Liver (tissue), 9 donors: ENCODE results near the gene HIVEP3. TPM values are rescaled to one million over a fixed set of nuclear protein-coding genes. Genes with fewer than 3 reads are reported as not detected.

ENCODE experiments used
- DNase-seq: peaks from one replicate; pipeline ENCODE4 v3.0.0-alpha.2; 2017; ENCODE audit warnings: low spot score
- H3K27ac ChIP-seq, 2 donors: one replicate each; pipeline ENCODE4 v1.7.0; 2013; ENCODE audit warnings: inconsistent platforms in 2 of 2, low read length in 2 of 2, control low read depth in 1 of 2, low read depth in 1 of 2, mild to moderate bottlenecking in 1 of 2
- H3K27me3 ChIP-seq, 4 donors: one replicate each; pipeline versions ENCODE4 v1.6.1 to v1.7.0; 2013; ENCODE audit warnings: low read length in 3 of 4, inconsistent platforms in 1 of 4, mild to moderate bottlenecking in 1 of 4, moderate library complexity in 1 of 4; ENCODE audit not compliant: control insufficient read depth in 4 of 4, insufficient read depth in 4 of 4
- H3K36me3 ChIP-seq, 4 donors: one replicate each; pipeline versions ENCODE4 v1.6.1 to v1.7.0; 2013; ENCODE audit warnings: low read length in 3 of 4, mild to moderate bottlenecking in 3 of 4, low read depth in 1 of 4, moderate library complexity in 1 of 4; ENCODE audit not compliant: control insufficient read depth in 4 of 4, insufficient read depth in 3 of 4
- H3K4me1 ChIP-seq, 4 donors: one replicate each; pipeline versions ENCODE4 v1.6.1 to v1.7.0; 2013; ENCODE audit warnings: low read length in 3 of 4, mild to moderate bottlenecking in 3 of 4, moderate library complexity in 1 of 4; ENCODE audit not compliant: control insufficient read depth in 4 of 4, insufficient read depth in 4 of 4
- H3K4me3 ChIP-seq, 3 donors: one replicate each; pipeline versions ENCODE4 v1.6.1 to v1.7.0; 2013; ENCODE audit warnings: low read length in 3 of 3, control low read depth in 1 of 3, low read depth in 1 of 3, mild to moderate bottlenecking in 1 of 3
- H3K9ac ChIP-seq, 2 donors: one replicate each; pipeline ENCODE4 v1.7.0; 2013; ENCODE audit warnings: low read length in 2 of 2, mild to moderate bottlenecking in 2 of 2, moderate library complexity in 2 of 2, control low read depth in 1 of 2, low read depth in 1 of 2
- H3K9me3 ChIP-seq, 4 donors: one replicate each; pipeline versions ENCODE4 v1.6.1 to v1.7.0; 2013; ENCODE audit warnings: low read length in 3 of 4; ENCODE audit not compliant: control insufficient read depth in 4 of 4
- CTCF ChIP-seq: fragments of 150-350 bp; IDR thresholded peaks from 2 replicates; pipeline ENCODE4 v1.5.1; 2017; ENCODE audit warnings: improper control_type of control experiment, low read depth, low read length; ENCODE audit not compliant: missing input control
- EGR1 ChIP-seq, 2 donors: IDR thresholded peaks; 2 replicates each; pipeline ENCODE4 v1.6.1; 2016 to 2018; ENCODE audit warnings: antibody characterized with exemption in 2 of 2, low read depth in 2 of 2
- FOXA1 ChIP-seq: IDR thresholded peaks from 2 replicates; pipeline ENCODE4 v1.6.1; 2016; ENCODE audit warnings: antibody characterized with exemption
- FOXA2 ChIP-seq: IDR thresholded peaks from 2 replicates; pipeline ENCODE4 v1.6.1; 2016; ENCODE audit warnings: antibody characterized with exemption
- HNF4A ChIP-seq, 2 donors: conservative IDR thresholded peaks; 2 replicates each; pipeline ENCODE4 v1.6.1; 2016; ENCODE audit warnings: antibody characterized with exemption in 2 of 2, mild to moderate bottlenecking in 2 of 2
- HNF4G ChIP-seq: IDR thresholded peaks from 2 replicates; pipeline ENCODE4 v1.6.1; 2016; ENCODE audit warnings: antibody characterized with exemption
- JUND ChIP-seq, 2 donors: IDR thresholded peaks; 2 replicates each; pipeline ENCODE4 v1.6.1; 2016; ENCODE audit warnings: antibody characterized with exemption in 2 of 2
- MAX ChIP-seq: IDR thresholded peaks from 2 replicates; pipeline ENCODE4 v1.6.1; 2016; ENCODE audit warnings: antibody characterized with exemption
- NR2F2 ChIP-seq: IDR thresholded peaks from 2 replicates; pipeline ENCODE4 v1.6.1; 2016; ENCODE audit warnings: antibody characterized with exemption
- RAD21 ChIP-seq, 2 donors: IDR thresholded peaks; 2 replicates each; pipeline ENCODE4 v1.6.1; 2016; ENCODE audit warnings: antibody characterized with exemption in 2 of 2, mild to moderate bottlenecking in 2 of 2
- REST ChIP-seq: IDR thresholded peaks from 2 replicates; pipeline ENCODE4 v1.6.1; 2016; ENCODE audit warnings: antibody characterized with exemption, mild to moderate bottlenecking
- RXRA ChIP-seq, 2 donors: IDR thresholded peaks; 2 replicates each; pipeline ENCODE4 v1.6.1; 2017 to 2018; ENCODE audit warnings: antibody characterized with exemption in 2 of 2, mild to moderate bottlenecking in 1 of 2
- SP1 ChIP-seq: IDR thresholded peaks from 2 replicates; pipeline ENCODE4 v1.6.1; 2018; ENCODE audit warnings: antibody characterized with exemption, mild to moderate bottlenecking
- TAF1 ChIP-seq: conservative IDR thresholded peaks from 2 replicates; pipeline ENCODE4 v1.6.1; 2016; ENCODE audit warnings: antibody characterized with exemption, mild to moderate bottlenecking
- YY1 ChIP-seq: IDR thresholded peaks from 2 replicates; pipeline ENCODE4 v1.6.1; 2016; ENCODE audit warnings: antibody characterized with exemption, mild to moderate bottlenecking
- WGBS: extraction: QIAGEN DNeasy Blood & Tissue Kit; methylation state at CpG from one replicate; pipeline ENCODE4 v1.1.7; 2013; 5-methylcytosine and 5-hydroxymethylcytosine counted together
- polyA plus RNA-seq, 2 donors: library from polyadenylated mRNA; stranded (reverse) in 1 of 2; unstranded in 1 of 2; fragments of 200-250 nt in 1 of 2; fragments of >200 nt in 1 of 2; fragmentation: Nextera tagmentation in 1 of 2; extraction: Ambion mirVana in 1 of 2; gene quantifications; one replicate each; pipeline versions ENCODE4 v1.2.1 to v1.2.3, GENCODE V29; 2013 to 2015
- total RNA-seq, 2 donors: library from RNA; depleted of rRNA; stranded (reverse); fragments of >200 nt; gene quantifications; one replicate each; pipeline ENCODE4 v1.2.3, GENCODE V29; 2014
- donor health status: healthy.
- donor health status: healthy.
- donor health status: healthy.
- donor health status: healthy.
- donor health status: healthy.

The HIVEP3 gene
- total and polyA plus RNA-seq, 4 donors: 0.93 to 1.6 (median 1.4) TPM

GRCh38 chr1:41878495-41878894 is 40.2 kb downstream of the HIVEP3 start:
- H3K9ac ChIP-seq: no peak overlapping the region
- no peaks in the 10 kb centered on the region for H3K27me3 ChIP-seq
- H3K4me1 ChIP-seq: no peaks in the 10 kb centered on the region
- H3K27ac ChIP-seq: no peak overlapping the region
- no peaks in the 10 kb centered on the region for H3K36me3 ChIP-seq
- no peak for DNase-seq
- no peaks in the 10 kb centered on the region for H3K9me3 ChIP-seq
- TF ChIP-seq NR2F2 (no peak), HNF4A (conservative IDR thresholded peaks at IDR 0.05) (no peak), FOXA2 (no peak), HNF4G (no peak), SP1 (no peak), FOXA1 (no peak), YY1 (no peak), TAF1 (no peak), CTCF (no peak), RAD21 (IDR thresholded peaks at IDR 0.05) (no peak), REST (no peak), JUND (IDR thresholded peaks at IDR 0.05) (no peak), EGR1 (IDR thresholded peaks at IDR 0.05; ENCODE audit: low read depth in 2 of 2) (no peak), RXRA (IDR thresholded peaks at IDR 0.05) (no peak)
- 97% methylated on average over 1 of the region's 1 CpG for WGBS
- H3K4me3 ChIP-seq: no peak overlapping the region

- Histone ChIP-seq H3K9me3 (no peaks in the 10 kb centered on the region), H3K36me3 (no peaks in the 10 kb centered on the region), H3K27me3 (no peaks in the 10 kb centered on the region), H3K27ac (no peak overlapping the region), H3K4me3 (no peak overlapping the region), H3K4me1 (no peaks in the 10 kb centered on the region), H3K9ac (no peak overlapping the region)
- TF ChIP-seq RXRA (IDR thresholded peaks at IDR 0.05): no peak
- TF ChIP-seq FOXA2: no peak
- no peak for TF ChIP-seq MAX
- TF ChIP-seq EGR1 (IDR thresholded peaks at IDR 0.05; ENCODE audit: low read depth in 2 of 2): no peak
- TF ChIP-seq SP1: no peak
- no peak for DNase-seq
- WGBS: 57% methylated on average over 3 of the region's 3 CpGs
Measured at GRCh38 chr1:41876576-41877445, 41.9 kb downstream of the HIVEP3 start.
